ENCODE results near the gene JPH4. TPM values are rescaled to one million over a fixed set of nuclear protein-coding genes. Genes with fewer than 3 reads are reported as not detected.

JPH4 gene
- polyA plus RNA-seq, 3 donors, result 2.2 to 4.1 (median 3.7) TPM

- Mint-ChIP-seq H3K27ac (no peak overlapping the region), H3K36me3 (no peaks in the 10 kb centered on the region), H3K27me3 (ENCODE audit: low read depth in 3 of 3) (peaks cover 1 to 3% (median 2%) of the 10 kb centered on the region in 3 donors), H3K4me3 (no peak overlapping the region), H3K9me3 (peaks cover 9 to 27% (median 17%) of the 10 kb centered on the region in 7 donors), H3K4me1 (no peaks in the 10 kb centered on the region)
- H3K9ac ChIP-seq (ENCODE audit: insufficient read depth, low read length, poor library complexity, severe bottlenecking), result no peak overlapping the region
- intact Hi-C loops (cut with micrococcal nuclease), result no loop called here
- no peak overlapping the region for H3K27ac ChIP-seq (ENCODE audit: low read depth in 1 of 2, low read length in 2 of 2)
- no peaks in the 10 kb centered on the region for H3K36me3 ChIP-seq (replicated peaks in 1 of 2; ENCODE audit: control insufficient read depth in 1 of 2, insufficient read depth in 2 of 2, low read length in 2 of 2)
- H3K79me2 ChIP-seq (ENCODE audit: insufficient read depth, low read length), result no peaks in the 10 kb centered on the region
- no peak overlapping the region for H2AFZ ChIP-seq (ENCODE audit: insufficient read depth, low read depth, low read length, poor library complexity, severe bottlenecking)
- H4K20me1 ChIP-seq (ENCODE audit: insufficient read depth, low read length), result no peaks in the 10 kb centered on the region
- no peak overlapping the region for H3K4me3 ChIP-seq (replicated peaks in 1 of 3; ENCODE audit: low read depth in 2 of 3, low read length in 3 of 3)
- no peak for TF ChIP-seq CTCF (IDR thresholded peaks at IDR 0.05)
- DNase-seq, result no peak
- no peaks in the 10 kb centered on the region for H3K27me3 ChIP-seq (ENCODE audit: control insufficient read depth in 2 of 2, insufficient read depth in 2 of 2, low read length in 2 of 2)
- no peaks in the 10 kb centered on the region for H3K4me1 ChIP-seq (ENCODE audit: control insufficient read depth in 1 of 2, insufficient read depth in 2 of 2, low read length in 2 of 2)
- H3K9me3 ChIP-seq (replicated peaks in 1 of 2; ENCODE audit: control insufficient read depth in 1 of 2, insufficient read depth in 1 of 2, low read length in 2 of 2), result peaks cover 11 to 16% of the 10 kb centered on the region in 2 donors
- H3K4me2 ChIP-seq (replicated peaks; ENCODE audit: extremely low read depth, low read length, poor library complexity, severe bottlenecking), result no peak overlapping the region
Observed at GRCh38 chr14:23623962-23624361, 45.4 kb upstream of the JPH4 start.

GRCh38 chr14:23622990-23623389, 44.4 kb upstream of the JPH4 start:
- no peaks in the 10 kb centered on the region for H3K27me3 ChIP-seq (ENCODE audit: control insufficient read depth in 2 of 2, insufficient read depth in 2 of 2, low read length in 2 of 2)
- no peak overlapping the region for H2AFZ ChIP-seq (ENCODE audit: insufficient read depth, low read depth, low read length, poor library complexity, severe bottlenecking)
- no peaks in the 10 kb centered on the region for H3K4me1 ChIP-seq (ENCODE audit: control insufficient read depth in 1 of 2, insufficient read depth in 2 of 2, low read length in 2 of 2)
- no peak overlapping the region for H3K9ac ChIP-seq (ENCODE audit: insufficient read depth, low read length, poor library complexity, severe bottlenecking)
- Mint-ChIP-seq H3K36me3 (no peaks in the 10 kb centered on the region), H3K4me1 (no peaks in the 10 kb centered on the region), H3K4me3 (no peak overlapping the region), H3K27me3 (ENCODE audit: low read depth in 3 of 3) (peaks cover 2 to 4% (median 3%) of the 10 kb centered on the region in 3 donors), H3K9me3 (peaks cover 9 to 27% (median 17%) of the 10 kb centered on the region in 7 donors), H3K27ac (no peak overlapping the region)
- no peak overlapping the region for H3K4me2 ChIP-seq (replicated peaks; ENCODE audit: extremely low read depth, low read length, poor library complexity, severe bottlenecking)
- no peak overlapping the region for H3K27ac ChIP-seq (ENCODE audit: low read depth in 1 of 2, low read length in 2 of 2)
- H4K20me1 ChIP-seq (ENCODE audit: insufficient read depth, low read length), result no peaks in the 10 kb centered on the region
- DNase-seq, result no peak
- H3K79me2 ChIP-seq (ENCODE audit: insufficient read depth, low read length), result no peaks in the 10 kb centered on the region
- no CpG with 5 or more reads among the region's 4 CpGs for WGBS (ENCODE audit: insufficient coverage)
- no peaks in the 10 kb centered on the region for H3K36me3 ChIP-seq (replicated peaks in 1 of 2; ENCODE audit: control insufficient read depth in 1 of 2, insufficient read depth in 2 of 2, low read length in 2 of 2)
- H3K9me3 ChIP-seq (replicated peaks in 1 of 2; ENCODE audit: control insufficient read depth in 1 of 2, insufficient read depth in 1 of 2, low read length in 2 of 2), result peaks cover 11 to 16% of the 10 kb centered on the region in 2 donors
- TF ChIP-seq CTCF (IDR thresholded peaks at IDR 0.05), result no peak
- H3K4me3 ChIP-seq (replicated peaks in 1 of 3; ENCODE audit: low read depth in 2 of 3, low read length in 3 of 3), result no peak overlapping the region
- intact Hi-C loops (cut with micrococcal nuclease), result no loop called here

Measured in CD14-positive monocyte (primary cell).